ENCODE data around the gene NOD1.

DNA sequence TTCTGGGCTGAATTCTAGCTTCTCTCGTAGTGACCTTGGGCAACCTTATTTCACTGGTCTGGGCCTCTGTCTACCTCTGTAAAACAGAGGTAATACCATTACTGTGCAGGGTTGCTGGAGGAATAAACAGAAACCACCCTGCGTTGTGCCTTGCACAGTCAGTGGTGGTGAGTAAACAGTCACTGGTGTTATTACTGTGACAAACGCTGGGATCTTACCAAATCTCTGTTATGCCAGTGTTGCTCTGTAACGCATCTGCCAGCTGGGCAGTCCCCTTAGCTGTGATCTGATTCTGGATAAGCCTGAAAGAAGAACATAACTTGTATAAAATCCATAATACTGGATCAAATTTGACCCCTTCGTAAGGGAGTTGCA, 49.4 kb downstream of the NOD1 start:
- TF ChIP-seq, protein P1, sequence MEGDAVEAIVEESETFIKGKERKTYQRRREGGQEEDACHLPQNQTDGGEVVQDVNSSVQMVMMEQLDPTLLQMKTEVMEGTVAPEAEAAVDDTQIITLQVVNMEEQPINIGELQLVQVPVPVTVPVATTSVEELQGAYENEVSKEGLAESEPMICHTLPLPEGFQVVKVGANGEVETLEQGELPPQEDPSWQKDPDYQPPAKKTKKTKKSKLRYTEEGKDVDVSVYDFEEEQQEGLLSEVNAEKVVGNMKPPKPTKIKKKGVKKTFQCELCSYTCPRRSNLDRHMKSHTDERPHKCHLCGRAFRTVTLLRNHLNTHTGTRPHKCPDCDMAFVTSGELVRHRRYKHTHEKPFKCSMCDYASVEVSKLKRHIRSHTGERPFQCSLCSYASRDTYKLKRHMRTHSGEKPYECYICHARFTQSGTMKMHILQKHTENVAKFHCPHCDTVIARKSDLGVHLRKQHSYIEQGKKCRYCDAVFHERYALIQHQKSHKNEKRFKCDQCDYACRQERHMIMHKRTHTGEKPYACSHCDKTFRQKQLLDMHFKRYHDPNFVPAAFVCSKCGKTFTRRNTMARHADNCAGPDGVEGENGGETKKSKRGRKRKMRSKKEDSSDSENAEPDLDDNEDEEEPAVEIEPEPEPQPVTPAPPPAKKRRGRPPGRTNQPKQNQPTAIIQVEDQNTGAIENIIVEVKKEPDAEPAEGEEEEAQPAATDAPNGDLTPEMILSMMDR (IDR thresholded peaks at IDR 0.05): no peak
- no peak for TF ChIP-seq POLR2AphosphoS5 (IDR thresholded peaks at IDR 0.05)

Measured in prostate gland (tissue), 2 donors.